ENCODE measurements around the gene PEX14.
"Not testable (repeated sequence)": the region's sequence is repeated elsewhere in the genome, so short reads cannot be mapped to it uniquely, and the experiment has no call there.

The PEX14 gene

GRCh38 chr1:10472220-10473144 lies 2.3 kb upstream of the PEX14 start, which contains the start of gene DFFA:
TSS of gene DFFA (minus strand) at chr1:10472529. CDS start at chr1:10472458, 71 bp downstream.
- Histone ChIP-seq H3K36me3 (ENCODE audit: low read length) (peaks cover 2% of the 10 kb centered on the region; the same call in 1 of the 2 replicates), H3K79me2 (ENCODE audit: insufficient read depth, low read length) (peaks cover 45% of the 10 kb centered on the region), H3K4me3 (ENCODE audit: insufficient read depth, low read length, poor library complexity, severe bottlenecking) (peak within 1 kb of the TSS; percentile 98), H3K4me2 (ENCODE audit: low read depth, low read length, poor library complexity, severe bottlenecking) (peak within 1 kb of the TSS; percentile 80), H4K20me1 (ENCODE audit: low read depth, low read length) (no peaks in the 10 kb centered on the region), H3K27me3 (ENCODE audit: low read length) (no peaks in the 10 kb centered on the region), H3K9ac (ENCODE audit: low read length) (peak within 1 kb of the TSS; percentile 73), H3K27ac (ENCODE audit: low read depth, low read length) (peak within 1 kb of the TSS; percentile 96), H3F3A (ENCODE audit: insufficient read depth) (peaks cover 18% of the 10 kb centered on the region), H3K9me3 (ENCODE audit: insufficient read depth, low read length) (no peaks in the 10 kb centered on the region), H3K9me2 (replicated peaks; ENCODE audit: insufficient read depth, low read length) (no peaks in the 10 kb centered on the region), H2AFZ (ENCODE audit: low read depth, low read length, severe bottlenecking) (peak within 1 kb of the TSS; percentile 90)
- TF ChIP-seq EZH2phosphoT487 (conservative IDR thresholded peaks at IDR 0.05; ENCODE audit: low read length) (no peak), CTCF (IDR thresholded peaks at IDR 0.05; ENCODE audit: insufficient read depth, low read length, poor library complexity, severe bottlenecking) (no peak)

- peak overlapping the region; percentile 80 for H3K4me2 ChIP-seq (ENCODE audit: low read depth, low read length, poor library complexity, severe bottlenecking)
- H3F3A ChIP-seq (ENCODE audit: insufficient read depth) = peaks cover 18% of the 10 kb centered on the region
- no peaks in the 10 kb centered on the region for H3K27me3 ChIP-seq (ENCODE audit: low read length)
- H3K9ac ChIP-seq (ENCODE audit: low read length) = peak overlapping the region; percentile 73
- peaks cover 2% of the 10 kb centered on the region; the same call in 1 of the 2 replicates for H3K36me3 ChIP-seq (ENCODE audit: low read length)
- peak overlapping the region; percentile 96 for H3K27ac ChIP-seq (ENCODE audit: low read depth, low read length)
- peak overlapping the region; percentile 90 for H2AFZ ChIP-seq (ENCODE audit: low read depth, low read length, severe bottlenecking)
- no peak for TF ChIP-seq EZH2phosphoT487 (conservative IDR thresholded peaks at IDR 0.05; ENCODE audit: low read length)
- TF ChIP-seq CTCF (IDR thresholded peaks at IDR 0.05; ENCODE audit: insufficient read depth, low read length, poor library complexity, severe bottlenecking) = no peak
- H3K79me2 ChIP-seq (ENCODE audit: insufficient read depth, low read length) = peaks cover 52% of the 10 kb centered on the region
- H3K9me2 ChIP-seq (replicated peaks; ENCODE audit: insufficient read depth, low read length) = no peaks in the 10 kb centered on the region
- no peaks in the 10 kb centered on the region for H3K9me3 ChIP-seq (ENCODE audit: insufficient read depth, low read length)
- H3K4me3 ChIP-seq (ENCODE audit: insufficient read depth, low read length, poor library complexity, severe bottlenecking) = peak overlapping the region; percentile 98
- no peaks in the 10 kb centered on the region for H4K20me1 ChIP-seq (ENCODE audit: low read depth, low read length)
These were observed 1.5 kb upstream of the PEX14 start for GRCh38 chr1:10473145-10473765.

- Histone ChIP-seq H3K9ac (ENCODE audit: low read length) (peak overlapping the region; percentile 90), H3K79me2 (ENCODE audit: insufficient read depth, low read length) (peaks cover 61% of the 10 kb centered on the region), H3K4me2 (ENCODE audit: low read depth, low read length, poor library complexity, severe bottlenecking) (peak overlapping the region; percentile 80), H2AFZ (ENCODE audit: low read depth, low read length, severe bottlenecking) (peak overlapping the region; percentile 90), H3K4me3 (ENCODE audit: insufficient read depth, low read length, poor library complexity, severe bottlenecking) (peak overlapping the region; percentile 98), H3F3A (ENCODE audit: insufficient read depth) (peaks cover 18% of the 10 kb centered on the region), H3K27ac (ENCODE audit: low read depth, low read length) (peak overlapping the region; percentile 96)
- H3K36me3 ChIP-seq (ENCODE audit: low read length); H3K9me3 ChIP-seq (ENCODE audit: insufficient read depth, low read length); H3K27me3 ChIP-seq (ENCODE audit: low read length); H3K9me2 ChIP-seq (replicated peaks; ENCODE audit: insufficient read depth, low read length); H4K20me1 ChIP-seq (ENCODE audit: low read depth, low read length): not testable (repeated sequence)
These were observed 489 bp upstream of the PEX14 start for GRCh38 chr1:10474309-10474612.
